GM12865 (cell line): ENCODE results near the gene DNAH14.

ENCODE experiments used
- DNase-seq: peaks from one replicate; pipeline ENCODE4 v3.0.0; 2010; ENCODE audit warnings: low read depth
- H3K4me3 ChIP-seq: 2 replicates; pipeline ENCODE4 v1.5.1; 2011; ENCODE audit warnings: mild to moderate bottlenecking, low read depth, low read length, control low read depth
- TF ChIP-seq, protein P1 (sequence below): IDR thresholded peaks from 2 replicates; pipeline ENCODE4 v1.5.1; 2011; ENCODE audit warnings: low read length, control low read depth, low read depth, inconsistent platforms; ENCODE audit not compliant: insufficient read depth; ENCODE audit errors: missing control alignments

The DNAH14 gene

DNA sequence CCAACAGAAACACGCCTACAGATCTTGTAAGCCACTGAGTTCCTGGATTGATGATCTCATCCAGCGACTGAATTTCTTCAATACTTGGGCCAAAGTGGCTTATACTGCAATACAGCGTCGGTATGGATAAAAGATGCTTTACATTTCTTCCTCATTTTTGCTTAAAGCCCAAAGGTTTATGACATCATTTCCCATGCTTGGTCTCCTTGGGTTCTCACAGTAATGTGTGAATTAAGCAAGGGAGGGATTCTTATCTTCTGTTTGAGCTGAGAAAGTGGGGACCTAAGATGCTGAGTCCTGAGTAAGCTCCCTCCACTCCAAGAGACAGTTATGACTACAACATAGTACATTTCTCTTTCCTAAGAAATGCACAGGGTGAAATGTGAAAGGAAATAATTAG lies 458.9 kb downstream of the DNAH14 start:
- TF ChIP-seq, protein P1, sequence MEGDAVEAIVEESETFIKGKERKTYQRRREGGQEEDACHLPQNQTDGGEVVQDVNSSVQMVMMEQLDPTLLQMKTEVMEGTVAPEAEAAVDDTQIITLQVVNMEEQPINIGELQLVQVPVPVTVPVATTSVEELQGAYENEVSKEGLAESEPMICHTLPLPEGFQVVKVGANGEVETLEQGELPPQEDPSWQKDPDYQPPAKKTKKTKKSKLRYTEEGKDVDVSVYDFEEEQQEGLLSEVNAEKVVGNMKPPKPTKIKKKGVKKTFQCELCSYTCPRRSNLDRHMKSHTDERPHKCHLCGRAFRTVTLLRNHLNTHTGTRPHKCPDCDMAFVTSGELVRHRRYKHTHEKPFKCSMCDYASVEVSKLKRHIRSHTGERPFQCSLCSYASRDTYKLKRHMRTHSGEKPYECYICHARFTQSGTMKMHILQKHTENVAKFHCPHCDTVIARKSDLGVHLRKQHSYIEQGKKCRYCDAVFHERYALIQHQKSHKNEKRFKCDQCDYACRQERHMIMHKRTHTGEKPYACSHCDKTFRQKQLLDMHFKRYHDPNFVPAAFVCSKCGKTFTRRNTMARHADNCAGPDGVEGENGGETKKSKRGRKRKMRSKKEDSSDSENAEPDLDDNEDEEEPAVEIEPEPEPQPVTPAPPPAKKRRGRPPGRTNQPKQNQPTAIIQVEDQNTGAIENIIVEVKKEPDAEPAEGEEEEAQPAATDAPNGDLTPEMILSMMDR: no peak
- H3K4me3 ChIP-seq: no peak overlapping the region
- no peak for DNase-seq

DNA sequence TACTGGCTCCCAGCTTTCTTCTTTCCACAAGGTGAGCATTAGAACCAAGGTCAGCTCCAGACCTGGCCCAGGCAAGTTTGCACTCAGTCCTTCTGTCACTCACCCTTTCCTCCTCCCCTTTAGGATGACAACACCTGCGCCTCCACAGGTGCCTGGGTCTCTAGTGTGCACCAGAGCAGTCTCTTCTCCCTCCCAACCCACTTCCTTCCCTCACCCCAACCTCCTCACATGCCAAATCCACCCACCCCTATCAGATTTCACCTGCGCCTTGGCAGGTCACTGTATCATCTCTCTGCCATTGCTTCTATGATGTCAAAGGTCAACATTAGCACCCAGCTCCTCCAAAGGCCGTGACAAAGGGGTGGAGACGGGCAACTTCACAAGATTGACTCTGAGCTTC lies 460.4 kb downstream of the DNAH14 start:
- DNase-seq: no peak
- TF ChIP-seq, protein P1: no peak
- H3K4me3 ChIP-seq: no peak overlapping the region

DNA sequence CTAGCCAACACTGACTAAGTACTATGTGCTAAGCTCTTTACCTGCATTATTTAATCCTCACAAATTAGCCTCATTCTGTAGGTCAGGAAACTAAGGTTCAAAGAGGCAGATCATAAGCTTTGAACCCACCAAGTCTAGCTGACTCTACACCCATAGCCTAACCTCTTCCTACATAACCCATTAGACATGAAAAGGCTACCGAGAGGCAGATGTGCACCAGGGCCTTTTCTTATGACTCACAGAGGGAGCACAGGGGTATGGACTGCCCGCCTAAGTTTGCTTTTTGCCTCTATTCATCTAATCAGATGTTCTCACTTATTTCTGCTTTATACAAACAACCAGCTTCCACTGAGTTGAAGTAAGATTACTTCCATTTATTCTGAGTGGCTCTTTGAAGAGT lies 466.9 kb downstream of the DNAH14 start:
- DNase-seq: no peak
- TF ChIP-seq, protein P1: no peak
- no peak overlapping the region for H3K4me3 ChIP-seq

DNA sequence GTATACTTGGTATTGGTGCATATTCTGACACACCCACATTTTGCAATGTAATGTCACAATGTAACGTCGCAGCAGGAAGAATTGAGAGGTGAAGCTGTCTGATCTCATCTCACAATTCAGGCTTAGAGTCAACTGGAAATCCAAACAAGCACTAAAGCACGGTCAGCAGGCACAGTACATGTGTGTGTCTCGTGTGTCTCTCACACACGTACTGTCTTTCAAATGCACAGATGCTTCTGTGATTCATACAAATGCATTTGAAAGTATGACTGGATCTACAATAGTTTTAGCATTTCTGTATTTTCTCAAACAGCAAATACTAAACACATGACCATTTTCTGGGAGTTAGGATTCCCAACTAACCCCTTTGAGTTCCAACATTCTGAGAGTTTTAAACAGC lies 471.5 kb downstream of the DNAH14 start:
- no peak for DNase-seq
- TF ChIP-seq, protein P1: no peak
- H3K4me3 ChIP-seq: no peak overlapping the region

DNA sequence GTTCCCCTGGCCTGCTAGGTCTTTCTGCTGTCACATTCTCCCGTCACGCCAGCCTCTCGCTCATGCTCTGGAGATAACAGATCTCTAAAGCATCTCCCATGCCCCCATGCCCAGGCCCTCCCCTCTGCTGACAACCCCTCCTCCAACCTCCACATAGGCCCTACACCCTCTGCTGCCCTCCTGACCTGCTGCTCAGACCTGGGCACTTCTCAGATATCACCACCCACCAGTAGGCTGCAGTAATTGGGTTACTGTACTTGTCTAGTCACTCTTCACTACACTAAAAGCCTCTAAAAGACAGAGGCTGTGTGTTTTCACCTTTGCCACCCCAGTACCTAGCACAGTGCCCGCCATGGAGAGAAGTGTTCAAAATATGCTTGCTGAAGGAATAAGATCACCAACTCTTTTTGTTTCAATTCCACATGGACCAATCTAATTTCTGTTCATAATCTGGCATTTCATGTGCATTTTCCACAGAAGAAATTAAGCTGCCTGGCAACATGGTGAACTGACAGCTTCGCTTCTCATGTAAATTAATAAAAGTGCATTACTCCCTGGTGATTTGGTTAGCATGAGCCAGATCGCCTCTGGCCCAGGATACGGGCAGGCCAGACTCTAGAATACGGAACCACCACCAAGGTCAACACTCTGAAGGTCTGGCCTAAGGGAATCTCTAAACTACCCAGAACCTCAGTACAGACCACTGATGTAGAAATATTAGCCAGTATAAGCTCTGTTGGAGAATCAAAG lies 477.7 kb downstream of the DNAH14 start:
- DNase-seq: no peak
- no peak overlapping the region for H3K4me3 ChIP-seq
- TF ChIP-seq, protein P1: no peak

DNA sequence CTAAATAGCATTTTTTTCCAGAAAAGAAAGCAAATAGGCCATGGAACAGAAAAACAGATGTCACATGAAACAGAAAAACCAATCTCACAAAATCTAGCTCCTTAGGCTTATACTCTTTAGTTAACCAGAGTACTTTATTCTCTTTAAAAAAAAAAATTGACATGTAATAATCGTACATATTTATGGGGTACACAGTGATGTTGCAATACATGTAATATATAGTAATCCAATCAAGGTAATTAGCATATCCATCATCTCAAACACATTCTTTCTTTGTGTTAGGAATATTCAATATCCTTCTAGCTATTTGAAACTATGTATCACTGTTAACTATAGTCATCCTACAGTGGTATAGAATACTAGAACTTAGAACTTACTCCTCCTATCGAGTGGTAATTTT lies 478.3 kb downstream of the DNAH14 start:
- DNase-seq: no peak
- TF ChIP-seq, protein P1: no peak
- H3K4me3 ChIP-seq: no peak overlapping the region

DNA sequence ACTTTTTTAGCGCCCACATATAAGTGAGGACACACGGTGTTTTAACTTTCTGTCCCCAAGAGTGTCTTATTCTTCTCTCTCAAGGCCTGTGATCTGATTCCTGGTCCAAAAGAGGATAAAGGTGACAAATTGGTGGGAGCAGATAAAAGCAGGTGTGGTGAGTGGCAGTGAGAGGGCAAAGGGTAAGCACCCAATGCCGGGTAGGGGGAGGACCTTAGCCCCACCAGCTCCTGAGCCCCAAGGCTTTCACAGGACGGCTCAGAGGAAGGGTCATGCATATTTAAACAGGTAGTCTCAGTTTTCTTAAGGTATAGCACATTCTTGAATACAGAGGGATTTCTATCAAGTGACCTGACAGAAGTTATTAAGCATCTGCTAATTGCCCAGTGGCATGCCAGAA lies 478.8 kb downstream of the DNAH14 start:
- no peak for DNase-seq
- TF ChIP-seq, protein P1: no peak
- no peak overlapping the region for H3K4me3 ChIP-seq
